T-helper 1 cell treated with Interleukin-12 subunit alpha and Interleukin-12 subunit beta and Interleukin-4 antibody, amounts not matched to agents 30 μg/mL and 1 μg/mL, for 36 hours (primary cell): ENCODE results near the gene DAB2IP.
"Not testable (repeated sequence)": the region's sequence is repeated elsewhere in the genome, so short reads cannot be mapped to it uniquely, and the experiment has no call there.

Source experiments
- H3K27ac Mint-ChIP-seq: one replicate; pipeline ENCODE4 v1.8.0; 2021; ENCODE audit warnings: mild to moderate bottlenecking, mixed read lengths
- H3K27me3 Mint-ChIP-seq: one replicate; pipeline ENCODE4 v1.8.0; 2021; ENCODE audit warnings: low read depth, mixed read lengths
- H3K36me3 Mint-ChIP-seq: one replicate; pipeline ENCODE4 v1.8.0; 2021; ENCODE audit warnings: low read depth, mixed read lengths
- H3K4me1 Mint-ChIP-seq: one replicate; pipeline ENCODE4 v1.8.0; 2021; ENCODE audit warnings: low read depth, mixed read lengths
- H3K4me3 Mint-ChIP-seq: one replicate; pipeline ENCODE4 v1.8.0; 2021; ENCODE audit warnings: mild to moderate bottlenecking, moderate library complexity, mixed read lengths
- H3K9me3 Mint-ChIP-seq: one replicate; pipeline ENCODE4 v1.8.0; 2021; ENCODE audit warnings: mixed read lengths

DAB2IP gene

DNA sequence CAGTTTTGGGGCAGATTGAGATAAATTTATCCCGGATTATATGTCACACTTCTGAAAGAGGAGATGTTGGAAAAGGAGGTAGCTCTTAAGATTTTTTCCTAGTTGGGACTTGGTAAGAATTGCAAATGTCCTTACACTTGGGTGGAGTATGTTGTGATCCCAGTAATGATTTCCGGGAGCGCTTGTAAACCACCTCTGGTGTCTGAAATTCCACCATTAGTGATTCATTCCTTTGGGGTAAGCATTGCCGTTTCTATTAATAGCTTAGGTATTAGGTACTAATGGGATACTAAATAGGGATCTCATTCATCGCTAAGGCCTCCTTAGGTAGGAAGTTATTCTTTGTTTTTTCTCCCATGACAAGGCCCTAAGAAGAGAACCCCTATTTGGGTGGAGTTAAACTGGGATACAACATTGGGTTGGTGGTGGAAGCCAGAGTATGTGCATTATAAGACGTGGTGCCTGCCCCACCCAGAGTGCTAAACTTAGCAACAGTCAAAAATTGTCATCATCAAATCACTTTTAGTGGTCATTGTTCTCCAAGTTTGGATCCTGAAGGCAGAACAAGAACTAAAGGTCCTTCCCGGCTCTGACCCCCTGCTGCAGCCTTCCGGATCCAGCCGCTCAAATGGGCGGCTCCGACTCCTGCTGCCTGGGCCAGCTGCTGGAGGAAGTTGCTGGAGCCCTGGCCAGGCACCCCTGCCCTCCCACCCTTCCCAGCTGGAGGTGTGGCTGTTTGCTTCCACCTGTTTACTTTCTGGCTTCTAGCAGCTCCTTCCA is 31.7 kb upstream of the DAB2IP start:
- Mint-ChIP-seq H3K9me3 (no peaks in the 10 kb centered on the region), H3K27me3 (peaks cover 4% of the 10 kb centered on the region), H3K27ac (no peak overlapping the region)

DNA sequence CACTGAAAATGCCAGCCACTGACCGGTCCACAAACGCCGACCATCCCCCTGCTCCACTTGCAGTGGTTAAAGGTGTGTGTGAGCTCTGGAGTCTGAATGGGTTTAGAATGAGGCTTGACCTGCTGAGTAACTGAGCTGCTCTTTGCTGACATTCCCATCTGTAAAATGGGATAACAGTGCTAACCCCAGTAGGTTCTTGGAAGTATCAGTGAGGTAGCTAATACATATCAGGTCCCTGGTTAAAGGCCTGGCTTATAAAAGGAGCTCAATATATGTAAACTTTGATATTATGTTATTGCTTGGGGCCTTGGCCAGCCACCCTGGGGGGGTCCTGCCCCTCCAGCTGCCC is 31.1 kb upstream of the DAB2IP start:
- Mint-ChIP-seq H3K27me3 (peaks cover 4% of the 10 kb centered on the region), H3K4me1 (no peaks in the 10 kb centered on the region), H3K9me3 (no peaks in the 10 kb centered on the region), H3K4me3 (no peak overlapping the region), H3K27ac (no peak overlapping the region), H3K36me3 (no peaks in the 10 kb centered on the region)

More for the DNA sequence above, 31.7 kb upstream of the DAB2IP start:
- Mint-ChIP-seq H3K36me3 (no peaks in the 10 kb centered on the region), H3K4me1 (no peaks in the 10 kb centered on the region), H3K4me3 (no peak overlapping the region)

DNA sequence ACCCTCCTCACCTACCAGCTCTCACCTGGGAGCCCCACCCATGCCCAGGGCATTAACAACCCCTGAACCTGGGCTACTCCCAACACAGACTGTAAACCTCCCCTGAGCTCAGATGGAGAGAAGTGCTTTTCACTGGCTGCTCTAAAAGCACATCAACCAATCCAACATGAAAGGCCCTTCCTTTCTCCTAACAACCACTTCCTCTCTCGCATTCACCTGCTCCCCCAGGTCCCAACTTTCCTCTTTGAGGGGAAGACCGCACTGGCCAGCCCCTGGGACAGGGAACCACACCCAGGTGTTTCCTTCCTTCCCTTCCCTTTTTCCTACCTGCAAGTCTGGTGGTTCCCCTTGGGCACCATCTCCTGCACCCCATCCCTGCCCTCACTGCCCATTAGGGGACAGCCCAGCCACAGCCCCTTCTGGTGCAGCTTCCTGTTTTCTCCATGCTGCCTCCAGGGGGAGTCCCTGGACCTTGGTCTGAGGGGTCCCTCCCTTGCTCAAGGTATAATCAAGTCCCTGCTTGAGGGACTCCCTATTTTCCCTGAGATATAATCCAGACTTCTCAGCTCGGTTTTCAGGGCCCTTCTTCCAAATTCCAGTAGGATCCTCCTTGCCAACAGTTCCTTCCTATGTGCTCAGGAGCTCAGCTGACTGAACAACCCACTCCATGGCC is 30.5 kb upstream of the DAB2IP start:
- Mint-ChIP-seq H3K4me1 (no peaks in the 10 kb centered on the region), H3K4me3 (no peak overlapping the region), H3K36me3 (no peaks in the 10 kb centered on the region), H3K27me3 (peaks cover 4% of the 10 kb centered on the region), H3K9me3 (no peaks in the 10 kb centered on the region), H3K27ac (no peak overlapping the region)

DNA sequence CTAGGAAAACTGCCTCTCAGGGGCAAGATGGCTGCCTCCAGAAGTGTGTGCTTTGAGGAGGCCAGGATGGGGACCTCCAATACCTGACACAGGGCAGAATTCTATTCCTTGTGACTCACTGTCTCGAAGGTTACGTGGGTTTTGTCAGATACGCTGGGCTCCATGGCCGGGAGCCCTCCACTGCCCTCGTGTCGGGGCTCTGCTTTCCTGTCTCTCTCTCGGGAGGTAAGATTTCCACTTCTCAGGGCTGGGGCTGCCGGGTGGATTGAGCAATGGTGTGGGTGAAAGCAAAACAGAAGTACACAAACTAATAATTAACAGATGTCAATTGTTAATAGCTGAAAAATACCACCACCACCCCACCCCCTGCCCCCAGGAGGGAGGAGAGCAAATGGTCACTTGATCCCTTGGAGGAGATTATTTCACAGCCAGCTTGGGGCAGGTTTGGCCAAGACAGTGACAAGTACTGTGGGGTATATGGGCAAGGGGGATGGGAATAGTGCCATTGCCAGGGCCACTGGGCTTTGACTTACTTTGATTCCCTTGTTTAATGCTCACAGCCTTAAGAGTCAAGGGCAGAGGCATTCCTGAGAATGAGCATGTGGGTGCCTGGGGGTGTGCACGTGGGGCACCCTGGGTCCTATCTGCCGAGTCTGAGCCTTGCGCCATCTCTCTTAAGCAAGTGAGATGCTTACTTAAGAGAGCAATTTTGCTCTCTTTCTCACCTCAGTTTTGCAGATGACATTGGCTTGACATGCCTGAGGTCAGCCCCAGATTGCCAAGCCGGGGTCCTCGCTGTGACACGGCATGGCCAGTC is 28.8 kb upstream of the DAB2IP start:
- Mint-ChIP-seq H3K9me3 (no peaks in the 10 kb centered on the region), H3K27ac (no peak overlapping the region), H3K4me3 (no peak overlapping the region), H3K36me3 (no peaks in the 10 kb centered on the region), H3K4me1 (no peaks in the 10 kb centered on the region), H3K27me3 (peaks cover 4% of the 10 kb centered on the region)

DNA sequence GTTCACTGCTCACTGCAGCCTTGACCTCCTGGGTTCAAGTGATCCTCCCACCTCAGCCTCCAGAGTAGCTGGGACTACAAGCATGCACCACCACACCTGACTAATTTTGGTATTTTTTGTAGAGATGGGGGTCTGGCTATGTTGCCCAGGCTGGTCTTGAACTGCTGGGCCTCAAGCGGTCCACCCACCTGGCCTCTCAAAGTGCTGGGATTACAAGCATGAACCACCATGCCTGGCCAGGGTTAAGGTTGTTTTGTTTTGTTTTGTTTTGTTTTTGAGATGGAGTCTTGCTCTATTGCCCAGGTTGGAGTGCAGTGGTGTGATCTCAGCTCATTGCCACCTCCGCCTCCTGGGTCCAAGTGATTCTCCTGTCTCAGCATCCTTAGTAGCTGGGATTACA is 28.0 kb upstream of the DAB2IP start:
- H3K4me3 Mint-ChIP-seq, H3K27ac Mint-ChIP-seq, H3K27me3 Mint-ChIP-seq, H3K36me3 Mint-ChIP-seq, H3K9me3 Mint-ChIP-seq, H3K4me1 Mint-ChIP-seq: not testable (repeated sequence)

DNA sequence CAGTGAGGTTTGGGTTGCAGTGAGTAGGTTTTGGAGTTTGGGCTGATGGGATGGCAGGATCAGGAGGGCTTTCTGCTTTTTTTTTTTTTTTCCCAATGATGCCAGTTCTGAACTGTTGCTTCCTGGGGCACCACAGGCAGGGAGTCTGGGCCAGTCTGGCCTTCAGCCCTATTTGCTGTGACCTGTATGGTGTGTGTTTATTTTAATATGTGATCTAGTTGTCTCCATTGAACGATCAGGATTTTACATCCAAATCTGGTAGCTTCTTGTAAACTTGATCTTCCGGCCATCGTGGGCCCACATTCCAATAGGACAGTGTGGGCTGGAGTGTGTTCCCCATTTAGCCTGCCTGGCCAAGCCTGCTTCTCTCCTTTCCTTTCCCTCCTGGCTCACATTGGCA is 25.8 kb upstream of the DAB2IP start:
- H3K4me1 Mint-ChIP-seq: no peaks in the 10 kb centered on the region
- H3K27me3 Mint-ChIP-seq: peaks cover 4% of the 10 kb centered on the region
- no peaks in the 10 kb centered on the region for H3K9me3 Mint-ChIP-seq
- H3K4me3 Mint-ChIP-seq: no peak overlapping the region
- no peaks in the 10 kb centered on the region for H3K36me3 Mint-ChIP-seq
- no peak overlapping the region for H3K27ac Mint-ChIP-seq

DNA sequence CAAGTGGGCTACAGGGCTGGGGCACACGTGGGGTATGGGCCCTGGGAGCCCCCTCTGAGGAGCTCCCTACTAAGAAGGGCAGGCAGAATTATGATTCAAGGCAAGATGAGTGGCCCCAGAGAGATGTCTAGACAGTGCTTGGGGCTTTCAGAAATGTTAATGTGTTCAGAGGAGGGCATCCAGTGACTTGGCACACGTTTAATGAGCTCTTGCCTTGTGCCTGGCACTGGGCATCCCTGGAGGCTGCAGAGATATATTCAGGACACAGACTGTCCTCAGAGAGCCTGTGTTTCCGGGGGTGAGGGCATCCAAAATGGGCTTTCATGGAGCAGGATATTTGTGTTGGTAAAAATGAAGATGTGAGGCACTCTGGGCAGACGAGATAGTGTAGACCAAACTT is 25.4 kb upstream of the DAB2IP start:
- Mint-ChIP-seq H3K36me3 (no peaks in the 10 kb centered on the region), H3K27me3 (peaks cover 2% of the 10 kb centered on the region), H3K4me3 (no peak overlapping the region), H3K9me3 (no peaks in the 10 kb centered on the region), H3K4me1 (no peaks in the 10 kb centered on the region), H3K27ac (no peak overlapping the region)

DNA sequence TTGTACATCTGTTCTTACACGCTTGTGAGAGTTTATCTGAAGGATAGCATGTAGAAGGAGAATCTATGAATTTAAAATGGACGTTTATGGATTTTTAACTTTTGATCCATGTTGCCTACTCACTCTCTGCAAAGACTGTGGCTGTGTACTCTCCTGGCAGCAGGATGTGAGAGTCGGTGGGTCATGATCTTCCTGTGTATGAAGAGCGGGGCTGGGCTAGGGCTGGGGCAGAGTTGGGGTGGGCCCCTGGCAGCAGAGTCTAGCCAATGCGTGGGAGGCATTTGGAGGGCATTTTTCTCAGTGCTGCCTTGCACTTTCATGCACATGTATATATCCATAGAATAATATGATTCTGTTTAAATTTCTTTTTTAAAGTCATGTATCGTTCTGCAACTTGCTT is 24.0 kb upstream of the DAB2IP start:
- no peaks in the 10 kb centered on the region for H3K4me1 Mint-ChIP-seq
- H3K27me3 Mint-ChIP-seq: no peaks in the 10 kb centered on the region
- H3K4me3 Mint-ChIP-seq: no peak overlapping the region
- H3K36me3 Mint-ChIP-seq: no peaks in the 10 kb centered on the region
- no peaks in the 10 kb centered on the region for H3K9me3 Mint-ChIP-seq
- H3K27ac Mint-ChIP-seq: no peak overlapping the region

DNA sequence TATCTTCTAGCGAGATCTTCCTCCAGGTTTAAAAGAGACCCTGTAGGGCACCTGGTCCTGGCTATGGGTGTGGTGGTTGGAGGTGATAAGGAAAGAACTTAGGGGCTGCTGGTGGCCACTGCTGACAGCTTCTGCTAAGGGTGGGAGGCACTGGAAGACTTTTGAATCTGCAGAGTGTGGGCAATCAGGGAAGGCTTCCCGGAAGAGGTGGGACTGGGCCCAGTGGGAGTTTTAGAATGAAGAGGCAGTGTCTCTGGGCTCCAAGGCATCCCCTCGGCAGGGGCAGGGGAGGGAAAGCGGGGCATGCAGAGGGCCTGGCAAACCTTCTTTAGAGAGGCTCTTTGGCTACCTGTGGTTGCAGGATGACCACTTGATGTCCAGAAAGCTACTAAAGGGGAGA is 23.0 kb upstream of the DAB2IP start:
- no peak overlapping the region for H3K27ac Mint-ChIP-seq
- no peaks in the 10 kb centered on the region for H3K9me3 Mint-ChIP-seq
- no peaks in the 10 kb centered on the region for H3K4me1 Mint-ChIP-seq
- no peaks in the 10 kb centered on the region for H3K27me3 Mint-ChIP-seq
- no peaks in the 10 kb centered on the region for H3K36me3 Mint-ChIP-seq
- H3K4me3 Mint-ChIP-seq: no peak overlapping the region

DNA sequence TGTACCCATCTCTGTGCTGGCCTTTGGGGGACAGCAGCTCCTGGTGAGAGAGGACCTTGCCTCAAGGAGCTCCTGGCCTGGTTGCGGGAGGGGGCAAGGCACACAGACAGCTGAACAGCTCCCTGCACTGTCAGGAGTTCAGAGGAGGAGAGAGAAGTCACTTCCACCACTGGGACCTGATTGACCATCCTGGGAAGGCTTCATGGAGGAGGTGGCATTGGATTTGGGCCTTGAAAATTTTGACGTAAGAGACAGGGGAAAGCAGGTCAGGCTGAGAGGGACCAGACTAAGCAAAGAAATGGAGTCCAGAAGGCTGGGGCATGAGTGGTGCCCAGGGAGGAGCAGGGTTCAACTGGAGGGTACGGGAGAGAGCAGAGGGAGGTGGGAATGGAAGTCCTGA is 20.3 kb upstream of the DAB2IP start:
- Mint-ChIP-seq H3K9me3 (no peaks in the 10 kb centered on the region), H3K27ac (no peak overlapping the region), H3K27me3 (no peaks in the 10 kb centered on the region), H3K4me3 (no peak overlapping the region), H3K4me1 (peaks cover 2% of the 10 kb centered on the region), H3K36me3 (no peaks in the 10 kb centered on the region)

DNA sequence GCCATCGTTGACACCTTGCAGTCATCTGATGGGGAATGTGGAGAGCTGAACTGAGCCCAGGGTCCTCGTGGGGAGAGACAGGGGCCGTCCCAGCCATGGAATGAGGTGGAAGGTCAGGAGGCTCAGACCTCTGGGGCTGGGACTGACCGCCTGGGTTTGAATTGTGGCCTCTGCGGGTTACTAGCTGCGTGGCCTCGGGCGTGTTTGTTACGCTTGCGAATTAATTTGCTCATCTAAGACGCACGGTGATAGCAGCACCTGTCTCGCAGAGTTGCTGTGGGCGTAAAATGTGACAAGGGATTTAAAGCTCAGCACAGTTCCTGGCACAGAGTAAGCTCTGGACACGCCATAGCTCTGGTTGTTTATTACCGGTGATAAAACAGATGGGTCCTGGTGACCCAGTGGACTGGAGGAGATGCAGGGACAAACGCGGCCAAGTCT is 19.4 kb upstream of the DAB2IP start:
- Mint-ChIP-seq H3K9me3 (no peaks in the 10 kb centered on the region), H3K27ac (no peak overlapping the region), H3K4me3 (no peak overlapping the region), H3K4me1 (peaks cover 2% of the 10 kb centered on the region), H3K27me3 (peaks cover under 1% of the 10 kb centered on the region), H3K36me3 (no peaks in the 10 kb centered on the region)

DNA sequence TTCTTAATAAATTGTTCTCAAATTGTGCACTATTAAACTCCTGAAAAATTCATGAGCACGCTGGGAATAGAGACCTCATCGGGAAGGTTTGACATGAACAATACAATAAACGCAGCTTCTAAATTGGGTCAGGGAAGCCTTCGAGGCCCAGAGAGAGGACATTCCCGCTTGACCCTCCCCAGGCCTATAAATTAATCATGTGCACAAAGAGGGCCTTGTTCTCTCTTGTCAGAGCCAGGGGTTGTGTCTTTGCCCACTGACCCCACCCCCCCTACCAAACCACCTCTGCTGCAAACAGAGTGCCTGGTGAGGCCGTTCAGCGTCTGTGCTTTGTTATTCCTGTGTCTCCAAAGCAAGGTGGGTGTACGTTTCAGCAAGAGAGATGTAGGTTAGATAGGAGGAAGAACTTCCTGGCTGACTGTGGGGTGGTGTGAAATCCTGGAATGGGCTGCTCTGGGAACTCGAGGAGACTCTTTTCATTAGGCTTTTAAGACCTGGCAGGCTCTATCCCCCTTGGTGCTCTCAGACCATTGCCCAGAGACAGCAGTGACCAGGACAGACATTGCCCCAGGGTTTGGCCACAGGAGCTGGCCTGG is 18.2 kb upstream of the DAB2IP start:
- no peak overlapping the region for H3K4me3 Mint-ChIP-seq
- H3K36me3 Mint-ChIP-seq: no peaks in the 10 kb centered on the region
- no peak overlapping the region for H3K27ac Mint-ChIP-seq
- no peaks in the 10 kb centered on the region for H3K9me3 Mint-ChIP-seq
- H3K4me1 Mint-ChIP-seq: peaks cover 2% of the 10 kb centered on the region
- peaks cover 11% of the 10 kb centered on the region for H3K27me3 Mint-ChIP-seq

DNA sequence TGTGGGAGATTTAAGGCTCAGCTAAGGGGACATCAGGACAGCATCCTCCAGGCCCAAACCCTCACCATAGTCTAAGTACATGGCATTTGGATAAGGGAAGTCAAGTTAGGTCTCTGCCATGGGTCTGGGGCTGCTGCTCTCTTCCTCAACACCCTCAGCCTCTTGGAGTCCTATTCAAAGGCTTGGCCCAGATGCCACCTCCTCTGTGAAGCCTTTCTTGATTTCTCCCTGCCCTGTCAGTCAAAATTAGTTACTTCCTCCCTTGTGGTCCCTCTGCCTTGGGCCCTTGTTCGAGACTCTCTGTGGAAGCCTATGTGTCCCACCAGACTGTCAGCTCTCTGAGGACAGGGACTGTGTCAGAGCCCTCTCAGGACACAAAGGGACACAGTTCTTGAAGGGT is 17.7 kb upstream of the DAB2IP start:
- H3K36me3 Mint-ChIP-seq: no peaks in the 10 kb centered on the region
- H3K27me3 Mint-ChIP-seq: peaks cover 13% of the 10 kb centered on the region
- H3K9me3 Mint-ChIP-seq: no peaks in the 10 kb centered on the region
- H3K4me1 Mint-ChIP-seq: peaks cover 2% of the 10 kb centered on the region
- no peak overlapping the region for H3K27ac Mint-ChIP-seq
- H3K4me3 Mint-ChIP-seq: no peak overlapping the region

DNA sequence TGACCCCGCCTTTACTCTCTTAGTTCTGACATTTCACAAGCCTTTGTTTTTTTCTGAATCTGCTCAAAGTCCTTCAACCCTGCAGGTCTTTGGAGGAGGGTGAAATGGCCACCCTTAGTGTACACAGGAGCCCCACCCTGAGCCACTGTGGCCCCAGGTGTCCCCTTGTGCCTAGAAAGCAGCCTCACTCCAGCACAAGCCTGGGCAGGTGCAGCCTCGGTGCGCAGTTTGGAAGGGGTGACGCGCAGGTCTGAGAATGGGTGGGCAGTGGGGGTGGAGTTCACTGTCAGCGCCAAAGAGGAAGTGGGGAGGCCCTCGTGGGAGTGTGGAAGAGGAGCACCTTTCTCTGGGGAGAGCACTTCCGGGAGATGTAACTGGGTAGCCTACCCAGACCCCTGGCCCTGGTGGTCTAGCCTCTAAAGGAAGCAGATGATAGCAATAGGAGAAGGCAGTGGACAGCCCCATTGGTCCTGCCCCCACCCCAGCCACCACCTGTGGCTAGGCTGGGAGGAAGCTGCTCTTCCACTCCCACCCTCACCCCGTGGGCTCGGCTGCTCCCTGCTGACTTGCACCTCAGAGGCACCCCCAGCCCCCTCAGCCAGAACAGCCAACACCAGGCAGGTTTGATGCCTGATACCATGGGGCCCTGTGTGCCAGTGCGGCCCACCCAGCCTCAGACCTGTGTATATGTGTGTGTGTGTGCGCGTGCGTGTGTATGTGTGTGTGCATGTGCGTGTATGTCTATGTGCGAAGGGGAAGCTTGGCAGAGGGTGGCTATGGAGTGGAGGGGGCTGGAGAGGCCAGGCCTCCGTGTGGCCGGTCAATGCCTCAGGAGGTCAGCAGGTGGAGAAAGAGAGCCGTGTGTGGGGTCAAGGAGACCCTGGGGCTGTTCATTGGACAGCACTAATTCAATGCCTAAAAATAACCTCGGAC is 16.8 kb upstream of the DAB2IP start:
- peaks cover 13% of the 10 kb centered on the region for H3K27me3 Mint-ChIP-seq
- no peak overlapping the region for H3K4me3 Mint-ChIP-seq
- H3K9me3 Mint-ChIP-seq: no peaks in the 10 kb centered on the region
- peaks cover 2% of the 10 kb centered on the region for H3K4me1 Mint-ChIP-seq
- no peaks in the 10 kb centered on the region for H3K36me3 Mint-ChIP-seq
- H3K27ac Mint-ChIP-seq: peak overlapping the region; percentile 36
